Stomach (tissue), 4 donors: Measurements from ENCODE around the gene ELOVL7.

Experiments
- CTCF ChIP-seq, 7 experiments: fragments of 450-650 bp in 4 of 7; fragments of 200-600 bp in 3 of 7; sonication (generic) in 3 of 7; IDR thresholded peaks; one replicate each; pipeline ENCODE4 v1.5.1; 2016 to 2019; ENCODE audit warnings: antibody characterized with exemption in 7 of 7, control low read depth in 2 of 7, mild to moderate bottlenecking in 1 of 7
- POLR2AphosphoS5 ChIP-seq, 3 donors: sonication (generic); formaldehyde crosslinking; IDR thresholded peaks; one replicate each; pipeline ENCODE4 v1.6.1; 2016; ENCODE audit warnings: antibody characterized with exemption in 3 of 3

- TF ChIP-seq CTCF (IDR thresholded peaks at IDR 0.05), result no peak
- no peak for TF ChIP-seq POLR2AphosphoS5 (IDR thresholded peaks at IDR 0.05)
Measured at GRCh38 chr5:60852940-60853339, 8.9 kb upstream of the ELOVL7 start.
